Skeletal muscle satellite cell (primary cell): ENCODE results near the gene LRCH2.

Experiments
- H3K27me3 ChIP-seq: 2 replicates; pipeline ENCODE4 v1.7.0; 2013; ENCODE audit warnings: low read length; ENCODE audit not compliant: control insufficient read depth, insufficient read depth
- H3K36me3 ChIP-seq: 2 replicates; pipeline ENCODE4 v1.7.0; 2013; ENCODE audit warnings: mild to moderate bottlenecking, control low read depth, low read length; ENCODE audit not compliant: insufficient read depth
- H3K4me1 ChIP-seq: 2 replicates; pipeline ENCODE4 v1.7.0; 2013; ENCODE audit warnings: low read length; ENCODE audit not compliant: control insufficient read depth, insufficient read depth
- H3K4me2 ChIP-seq: 2 replicates; pipeline ENCODE4 v1.7.0; 2013; ENCODE audit warnings: mild to moderate bottlenecking, low read length
- H3K4me3 ChIP-seq: 2 replicates; pipeline ENCODE4 v1.7.0; 2013; ENCODE audit warnings: low read length
- H3K9ac ChIP-seq: 2 replicates; pipeline ENCODE4 v1.7.0; 2013; ENCODE audit warnings: mild to moderate bottlenecking, low read depth, low read length, moderate library complexity
- H3K9me3 ChIP-seq: replicated peaks from 2 replicates; pipeline ENCODE4 v1.7.0; 2013; ENCODE audit warnings: mild to moderate bottlenecking, control low read depth, low read length

LRCH2 gene

GRCh38 chrX:115204040-115204439 is 29.9 kb downstream of the LRCH2 start:
- H3K36me3 ChIP-seq, result no peaks in the 10 kb centered on the region
- peaks cover 3% of the 10 kb centered on the region for H3K9me3 ChIP-seq
- no peak overlapping the region for H3K4me3 ChIP-seq
- no peak overlapping the region for H3K4me2 ChIP-seq
- H3K4me1 ChIP-seq, result no peaks in the 10 kb centered on the region
- H3K27me3 ChIP-seq, result peaks cover 3% of the 10 kb centered on the region
- no peak overlapping the region for H3K9ac ChIP-seq

- Histone ChIP-seq H3K9ac (no peak overlapping the region), H3K4me1 (no peaks in the 10 kb centered on the region), H3K4me3 (no peak overlapping the region), H3K4me2 (no peak overlapping the region), H3K9me3 (peaks cover 3% of the 10 kb centered on the region), H3K36me3 (no peaks in the 10 kb centered on the region), H3K27me3 (peaks cover 4% of the 10 kb centered on the region)
Observed at GRCh38 chrX:115192244-115192700, 41.6 kb downstream of the LRCH2 start.

- H3K36me3 ChIP-seq, result no peaks in the 10 kb centered on the region
- H3K4me2 ChIP-seq, result no peak overlapping the region
- no peak overlapping the region for H3K4me3 ChIP-seq
- peaks cover 3% of the 10 kb centered on the region for H3K9me3 ChIP-seq
- peaks cover 4% of the 10 kb centered on the region for H3K27me3 ChIP-seq
- no peak overlapping the region for H3K9ac ChIP-seq
- H3K4me1 ChIP-seq, result no peaks in the 10 kb centered on the region
Observed at GRCh38 chrX:115191490-115192243, 42.2 kb downstream of the LRCH2 start.

- Histone ChIP-seq H3K4me2 (no peak overlapping the region), H3K4me1 (no peaks in the 10 kb centered on the region)
Observed at GRCh38 chrX:115190636-115191489, 43.0 kb downstream of the LRCH2 start.

GRCh38 chrX:115189646-115190635 is 44.0 kb downstream of the LRCH2 start:
- Histone ChIP-seq H3K36me3 (no peaks in the 10 kb centered on the region), H3K27me3 (peaks cover 4% of the 10 kb centered on the region), H3K4me3 (no peak overlapping the region), H3K9me3 (peaks cover 3% of the 10 kb centered on the region), H3K4me2 (no peak overlapping the region), H3K4me1 (no peaks in the 10 kb centered on the region), H3K9ac (no peak overlapping the region)

More at GRCh38 chrX:115190636-115191489, 43.0 kb downstream of the LRCH2 start:
- H3K27me3 ChIP-seq, result peaks cover 4% of the 10 kb centered on the region
- no peak overlapping the region for H3K4me3 ChIP-seq
- H3K36me3 ChIP-seq, result no peaks in the 10 kb centered on the region
- no peak overlapping the region for H3K9ac ChIP-seq
- peaks cover 3% of the 10 kb centered on the region for H3K9me3 ChIP-seq

GRCh38 chrX:115189110-115189509 is 44.8 kb downstream of the LRCH2 start, which contains the start of gene RBMXL3:
RBMXL3 (plus strand) TSS chrX:115189410; CDS start chrX:115189442, 32 bp downstream.
- Histone ChIP-seq H3K9ac (no peak within 1 kb of the TSS), H3K36me3 (no peaks in the 10 kb centered on the region), H3K4me1 (no peaks in the 10 kb centered on the region), H3K9me3 (peaks cover 3% of the 10 kb centered on the region), H3K4me2 (no peak within 1 kb of the TSS), H3K27me3 (peaks cover 4% of the 10 kb centered on the region), H3K4me3 (no peak within 1 kb of the TSS)

GRCh38 chrX:115183980-115184379 is 49.9 kb downstream of the LRCH2 start:
- peaks cover 10% of the 10 kb centered on the region for H3K27me3 ChIP-seq
- H3K9ac ChIP-seq, result no peak overlapping the region
- no peaks in the 10 kb centered on the region for H3K9me3 ChIP-seq
- H3K36me3 ChIP-seq, result no peaks in the 10 kb centered on the region
- H3K4me3 ChIP-seq, result no peak overlapping the region
- H3K4me2 ChIP-seq, result no peak overlapping the region
- no peaks in the 10 kb centered on the region for H3K4me1 ChIP-seq

GRCh38 chrX:115178473-115178872 is 55.4 kb downstream of the LRCH2 start:
- Histone ChIP-seq H3K27me3 (peaks cover 27% of the 10 kb centered on the region), H3K36me3 (no peaks in the 10 kb centered on the region), H3K9ac (no peak overlapping the region), H3K4me1 (no peaks in the 10 kb centered on the region), H3K4me3 (no peak overlapping the region), H3K4me2 (no peak overlapping the region), H3K9me3 (no peaks in the 10 kb centered on the region)

- Histone ChIP-seq H3K4me3 (no peak overlapping the region), H3K4me1 (no peaks in the 10 kb centered on the region), H3K9me3 (no peaks in the 10 kb centered on the region), H3K27me3 (peaks cover 27% of the 10 kb centered on the region), H3K4me2 (no peak overlapping the region), H3K9ac (no peak overlapping the region), H3K36me3 (no peaks in the 10 kb centered on the region)
Observed at GRCh38 chrX:115177932-115178331, 56.0 kb downstream of the LRCH2 start.

GRCh38 chrX:115174548-115174947 is 59.3 kb downstream of the LRCH2 start:
- H3K4me3 ChIP-seq, result no peak overlapping the region
- no peak overlapping the region for H3K4me2 ChIP-seq
- H3K4me1 ChIP-seq, result no peaks in the 10 kb centered on the region
- H3K9ac ChIP-seq, result no peak overlapping the region
- no peaks in the 10 kb centered on the region for H3K9me3 ChIP-seq
- H3K27me3 ChIP-seq, result peaks cover 18% of the 10 kb centered on the region
- H3K36me3 ChIP-seq, result no peaks in the 10 kb centered on the region

- no peaks in the 10 kb centered on the region for H3K9me3 ChIP-seq
- no peak overlapping the region for H3K9ac ChIP-seq
- H3K4me1 ChIP-seq, result no peaks in the 10 kb centered on the region
- H3K36me3 ChIP-seq, result no peaks in the 10 kb centered on the region
- H3K4me3 ChIP-seq, result no peak overlapping the region
- peaks cover 17% of the 10 kb centered on the region for H3K27me3 ChIP-seq
- H3K4me2 ChIP-seq, result no peak overlapping the region
Observed at GRCh38 chrX:115173181-115173580, 60.7 kb downstream of the LRCH2 start.
